Astrocyte (in vitro differentiated cells and primary cell): Measurements from ENCODE around the gene VGLL2.

Experiments
- CTCF ChIP-seq: IDR thresholded peaks from 2 replicates; pipeline ENCODE4 v1.5.1; 2011; ENCODE audit warnings: low read depth, mild to moderate bottlenecking, inconsistent platforms, low read length, moderate library complexity; ENCODE audit not compliant: insufficient read depth
- EZH2 ChIP-seq: IDR thresholded peaks from 2 replicates; pipeline ENCODE4 v1.6.1; 2012; ENCODE audit warnings: mild to moderate bottlenecking, low read length, inconsistent platforms; ENCODE audit not compliant: insufficient read depth

- TF ChIP-seq CTCF = no peak
- TF ChIP-seq EZH2 = no peak
Measured at GRCh38 chr6:117267766-117268534, 2.6 kb downstream of the VGLL2 start.
